ENCODE results near the gene ZIC5.

The ZIC5 gene

DNA sequence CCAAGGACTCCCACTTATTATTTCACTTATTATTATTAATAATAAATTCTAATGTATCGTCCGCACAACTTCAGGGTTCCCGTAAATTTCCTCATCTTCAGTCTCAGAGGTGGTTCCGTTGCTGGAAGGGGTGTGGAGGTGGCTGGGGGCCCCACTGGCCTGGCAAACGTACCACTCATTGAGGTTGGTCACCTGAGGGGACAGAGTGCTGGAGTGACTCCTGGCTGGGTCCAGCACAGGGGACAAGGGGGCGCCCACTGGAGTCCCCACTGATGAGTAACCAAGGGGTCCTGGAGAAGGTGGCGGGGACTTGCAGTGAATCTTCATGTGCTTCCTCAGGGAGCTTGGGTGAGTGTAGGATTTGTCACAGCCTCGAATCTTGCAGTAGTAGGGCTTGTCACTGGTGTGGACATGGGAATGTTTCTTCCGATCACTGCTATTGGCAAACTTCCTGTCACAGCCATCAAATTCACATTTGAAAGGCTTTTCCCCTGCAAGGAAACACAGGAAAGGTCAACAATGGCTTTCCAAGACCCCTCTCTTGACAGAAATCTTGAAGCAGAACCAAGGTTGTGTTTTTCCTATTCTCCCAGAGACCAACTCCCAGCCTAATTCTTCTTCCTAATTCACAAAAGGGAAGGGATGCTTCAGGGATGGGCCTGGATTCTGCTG, 6.1 kb downstream of the ZIC5 start:
- Histone ChIP-seq H3K9ac (ENCODE audit: low read length) (no peak overlapping the region), H3K9me3 (ENCODE audit: insufficient read depth, low read length) (no peaks in the 10 kb centered on the region), H2AFZ (ENCODE audit: low read depth, low read length, severe bottlenecking) (no peak overlapping the region), H3K4me2 (ENCODE audit: low read depth, low read length, poor library complexity, severe bottlenecking) (no peak overlapping the region), H3K36me3 (ENCODE audit: low read length) (no peaks in the 10 kb centered on the region), H4K20me1 (ENCODE audit: low read depth, low read length) (no peaks in the 10 kb centered on the region), H3K27me3 (ENCODE audit: low read length) (no peaks in the 10 kb centered on the region), H3F3A (ENCODE audit: insufficient read depth) (no peaks in the 10 kb centered on the region), H3K27ac (ENCODE audit: low read depth, low read length) (no peak overlapping the region), H3K79me2 (ENCODE audit: insufficient read depth, low read length) (no peaks in the 10 kb centered on the region), H3K9me2 (replicated peaks; ENCODE audit: insufficient read depth, low read length) (no peaks in the 10 kb centered on the region), H3K4me3 (ENCODE audit: insufficient read depth, low read length, poor library complexity, severe bottlenecking) (no peak overlapping the region)
- no peak for TF ChIP-seq CTCF (IDR thresholded peaks at IDR 0.05; ENCODE audit: insufficient read depth, low read length, poor library complexity, severe bottlenecking)
- no peak for TF ChIP-seq EZH2phosphoT487 (conservative IDR thresholded peaks at IDR 0.05; ENCODE audit: low read length)

- H4K20me1 ChIP-seq (ENCODE audit: low read depth, low read length): no peaks in the 10 kb centered on the region
- TF ChIP-seq CTCF (IDR thresholded peaks at IDR 0.05; ENCODE audit: insufficient read depth, low read length, poor library complexity, severe bottlenecking): no peak
- TF ChIP-seq EZH2phosphoT487 (conservative IDR thresholded peaks at IDR 0.05; ENCODE audit: low read length): no peak
- no peaks in the 10 kb centered on the region for H3K27me3 ChIP-seq (ENCODE audit: low read length)
Observed at GRCh38 chr13:99963816-99964339, 7.7 kb downstream of the ZIC5 start.

GRCh38 chr13:99962242-99962641, 9.3 kb downstream of the ZIC5 start:
- Histone ChIP-seq H3F3A (ENCODE audit: insufficient read depth) (no peaks in the 10 kb centered on the region), H3K27me3 (ENCODE audit: low read length) (no peaks in the 10 kb centered on the region), H3K36me3 (ENCODE audit: low read length) (no peaks in the 10 kb centered on the region), H3K4me2 (ENCODE audit: low read depth, low read length, poor library complexity, severe bottlenecking) (no peak overlapping the region), H2AFZ (ENCODE audit: low read depth, low read length, severe bottlenecking) (no peak overlapping the region), H4K20me1 (ENCODE audit: low read depth, low read length) (no peaks in the 10 kb centered on the region), H3K9me2 (replicated peaks; ENCODE audit: insufficient read depth, low read length) (no peaks in the 10 kb centered on the region), H3K4me3 (ENCODE audit: insufficient read depth, low read length, poor library complexity, severe bottlenecking) (no peak overlapping the region), H3K79me2 (ENCODE audit: insufficient read depth, low read length) (no peaks in the 10 kb centered on the region), H3K27ac (ENCODE audit: low read depth, low read length) (no peak overlapping the region), H3K9ac (ENCODE audit: low read length) (no peak overlapping the region), H3K9me3 (ENCODE audit: insufficient read depth, low read length) (no peaks in the 10 kb centered on the region)
- TF ChIP-seq CTCF (IDR thresholded peaks at IDR 0.05; ENCODE audit: insufficient read depth, low read length, poor library complexity, severe bottlenecking): no peak
- no peak for TF ChIP-seq EZH2phosphoT487 (conservative IDR thresholded peaks at IDR 0.05; ENCODE audit: low read length)

More at GRCh38 chr13:99963816-99964339, 7.7 kb downstream of the ZIC5 start:
- no peak overlapping the region for H3K9ac ChIP-seq (ENCODE audit: low read length)
- no peak overlapping the region for H3K27ac ChIP-seq (ENCODE audit: low read depth, low read length)
- H3K79me2 ChIP-seq (ENCODE audit: insufficient read depth, low read length): no peaks in the 10 kb centered on the region
- H3K9me3 ChIP-seq (ENCODE audit: insufficient read depth, low read length): no peaks in the 10 kb centered on the region
- no peak overlapping the region for H3K4me2 ChIP-seq (ENCODE audit: low read depth, low read length, poor library complexity, severe bottlenecking)
- no peak overlapping the region for H2AFZ ChIP-seq (ENCODE audit: low read depth, low read length, severe bottlenecking)
- H3K9me2 ChIP-seq (replicated peaks; ENCODE audit: insufficient read depth, low read length): no peaks in the 10 kb centered on the region
- no peaks in the 10 kb centered on the region for H3F3A ChIP-seq (ENCODE audit: insufficient read depth)
- H3K36me3 ChIP-seq (ENCODE audit: low read length): no peaks in the 10 kb centered on the region
- no peak overlapping the region for H3K4me3 ChIP-seq (ENCODE audit: insufficient read depth, low read length, poor library complexity, severe bottlenecking)
